Measurements from ENCODE around the gene TMEM176A.
"Not testable (repeated sequence)": the region's sequence is repeated elsewhere in the genome, so short reads cannot be mapped to it uniquely, and the experiment has no call there.

The TMEM176A gene

DNA sequence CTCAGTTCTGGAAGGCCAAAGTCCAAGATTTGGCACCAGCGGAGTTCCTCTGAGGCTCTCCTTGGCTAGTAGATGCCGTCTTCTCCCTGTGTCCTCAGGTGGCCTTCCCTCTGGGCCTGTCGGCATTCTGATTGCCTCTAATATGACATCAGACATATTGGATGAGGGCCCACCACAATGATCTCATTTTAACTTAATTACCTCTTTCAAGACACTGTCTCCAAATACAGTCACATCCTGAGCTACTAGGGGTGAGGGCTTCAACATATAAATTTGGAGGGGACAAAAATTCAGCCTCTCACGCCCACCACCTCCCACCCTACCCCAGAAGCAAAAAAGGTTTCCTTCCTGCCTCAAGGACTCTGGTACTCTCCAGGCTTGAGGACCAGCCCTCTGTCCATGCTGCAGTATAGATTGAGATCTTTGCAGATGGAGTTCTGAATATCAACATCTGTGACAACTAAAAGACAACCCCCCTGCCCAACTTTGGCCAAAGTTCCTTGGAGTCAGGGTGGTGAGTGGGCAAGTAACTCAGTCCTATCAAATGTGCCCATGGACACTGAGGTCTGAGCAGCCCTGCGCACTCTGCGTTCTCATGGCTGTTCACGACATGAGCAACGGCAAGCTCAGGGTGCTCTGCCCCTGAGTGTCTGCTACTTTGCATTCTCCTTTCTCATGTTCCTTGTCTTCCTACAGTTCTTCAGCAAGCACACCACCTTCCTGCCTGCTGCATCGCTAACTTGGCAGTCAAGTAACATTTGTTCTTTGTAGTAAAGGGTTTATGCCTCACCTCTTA is 11.9 kb upstream of the TMEM176A start:
- DNase-seq = no peak

DNA sequence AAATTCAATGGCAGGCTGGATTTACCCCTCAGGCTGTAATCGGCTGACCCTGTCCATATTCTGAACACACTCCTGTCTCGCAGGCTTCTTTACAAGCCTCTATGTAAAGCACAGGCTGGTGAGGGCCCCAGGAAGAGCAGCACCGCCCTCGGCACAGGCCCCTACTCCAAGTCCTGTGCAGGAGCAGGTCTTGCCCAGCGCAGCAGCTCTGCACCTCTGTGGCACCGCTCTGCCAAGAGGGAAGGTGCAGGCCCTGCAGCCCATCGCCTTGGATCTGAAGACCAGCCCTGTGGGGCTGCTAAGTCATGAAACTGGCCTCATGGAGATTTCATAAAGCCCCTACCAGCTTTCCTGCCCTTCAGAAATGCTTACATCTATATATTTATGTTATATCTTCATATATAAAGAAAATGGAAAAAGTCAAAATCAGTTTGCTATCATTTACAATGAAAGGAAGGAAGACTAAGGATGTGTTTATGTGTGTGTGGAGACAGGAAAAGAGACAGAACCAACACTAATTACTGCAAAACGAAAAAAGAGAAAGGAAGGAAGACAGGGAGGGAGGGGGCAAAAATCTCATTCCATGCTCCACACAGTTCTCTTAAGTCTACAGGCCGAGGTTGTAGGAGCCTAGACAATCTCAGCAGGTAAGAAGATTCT is 10.0 kb upstream of the TMEM176A start:
- no peak for DNase-seq

DNA sequence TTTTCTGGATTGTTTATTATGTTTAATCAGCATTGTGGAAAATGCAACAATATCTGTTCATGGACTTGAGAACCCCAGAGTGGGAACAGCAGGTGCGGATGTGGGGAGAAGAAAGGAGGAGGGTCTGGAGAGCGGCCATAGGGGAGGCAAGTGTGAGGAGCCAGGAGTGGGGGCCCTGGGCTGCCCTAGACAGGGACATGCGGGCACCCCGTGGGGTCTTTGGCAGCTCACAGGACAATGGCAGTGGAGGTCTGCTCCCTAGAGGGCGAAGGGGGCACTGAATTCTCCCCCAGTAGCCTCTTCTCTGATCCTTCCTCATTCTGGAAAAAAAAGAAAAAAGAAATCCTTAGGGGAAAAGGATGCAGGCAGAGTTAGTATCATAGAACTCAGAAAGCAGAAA is 9.3 kb upstream of the TMEM176A start:
- DNase-seq = no peak

DNA sequence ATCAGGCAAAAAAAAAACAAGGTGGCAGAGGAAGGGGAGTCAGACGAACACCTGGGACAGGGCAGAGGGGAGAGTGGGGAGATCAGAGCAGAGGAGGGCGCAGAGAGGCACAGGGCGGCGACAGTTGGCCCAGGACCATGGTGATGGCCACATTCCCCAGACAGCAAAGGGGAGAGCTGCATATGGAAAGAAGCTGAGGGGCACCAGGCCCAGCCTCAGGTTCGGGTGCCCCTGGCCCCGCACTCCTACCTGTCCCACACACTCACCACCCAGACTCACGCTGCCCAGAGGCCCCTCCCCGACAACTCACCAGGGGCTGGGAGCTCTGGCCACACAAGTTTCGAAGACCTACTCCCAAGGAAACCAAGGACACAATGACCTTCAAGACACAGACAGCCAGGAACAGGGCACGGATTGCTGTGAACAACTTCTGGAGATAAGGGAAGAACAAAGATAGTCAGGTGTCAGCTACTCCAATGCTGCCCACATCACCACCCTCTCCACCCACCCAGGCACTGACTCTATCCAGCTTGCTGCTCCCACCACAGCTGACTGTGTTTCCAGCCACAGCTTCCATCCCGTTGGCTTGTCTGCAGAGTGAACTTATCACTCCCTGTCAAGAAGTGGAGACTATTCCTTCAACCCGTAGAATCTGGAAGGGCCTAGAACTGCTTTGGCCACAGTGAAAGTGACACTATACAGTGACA is 8.7 kb upstream of the TMEM176A start:
- DNase-seq = no peak

DNA sequence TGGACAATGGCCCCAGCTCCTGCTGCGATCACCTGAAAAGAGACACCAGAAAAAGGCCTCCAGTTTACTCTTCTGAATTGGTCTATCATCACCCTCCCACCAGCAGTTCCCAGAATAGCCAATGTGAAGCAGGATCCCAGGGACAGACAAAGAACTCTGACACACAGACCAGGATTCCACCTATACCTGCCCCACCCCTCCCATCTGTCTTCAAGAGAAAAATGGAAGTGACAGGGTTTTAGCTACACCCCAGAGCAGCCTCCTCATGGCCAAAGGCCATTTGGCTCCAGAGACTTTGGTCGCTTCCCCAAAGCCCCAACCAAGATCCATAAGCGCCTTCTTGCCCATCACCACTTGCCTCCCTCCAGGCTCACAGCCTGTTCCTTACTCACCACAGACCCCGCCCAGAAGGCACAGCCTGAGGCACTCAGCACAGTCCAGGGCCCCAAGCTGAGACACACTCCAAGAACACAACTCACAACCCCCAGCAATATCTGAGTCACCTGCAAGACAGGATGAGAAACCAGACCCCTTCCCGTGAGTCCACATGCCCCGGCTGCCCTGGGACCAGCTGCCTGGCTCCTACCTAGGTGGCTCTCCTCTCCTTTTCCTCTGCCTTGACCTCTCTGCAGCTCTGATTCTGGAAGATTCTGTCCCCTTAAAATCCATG is 6.9 kb upstream of the TMEM176A start:
- DNase-seq = no peak

DNA sequence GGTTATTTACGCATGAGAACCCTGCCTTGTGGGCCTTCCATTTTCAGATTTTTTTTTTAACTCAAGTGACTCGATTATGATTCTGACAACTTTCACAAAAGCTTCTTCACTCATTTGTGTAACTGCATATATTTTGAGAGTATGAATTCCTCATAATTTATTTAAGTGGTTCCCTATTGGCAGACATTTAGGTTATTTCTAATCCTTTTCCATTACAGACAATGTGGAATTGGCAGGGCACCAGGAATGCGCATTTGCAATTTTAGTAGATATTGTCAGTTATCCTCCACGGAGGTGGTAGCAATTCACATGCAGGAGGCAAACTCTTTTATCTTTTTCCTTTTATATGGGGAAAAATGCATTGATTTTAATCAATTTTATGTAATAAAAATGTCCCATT is 2.9 kb upstream of the TMEM176A start:
- no peak for DNase-seq

DNA sequence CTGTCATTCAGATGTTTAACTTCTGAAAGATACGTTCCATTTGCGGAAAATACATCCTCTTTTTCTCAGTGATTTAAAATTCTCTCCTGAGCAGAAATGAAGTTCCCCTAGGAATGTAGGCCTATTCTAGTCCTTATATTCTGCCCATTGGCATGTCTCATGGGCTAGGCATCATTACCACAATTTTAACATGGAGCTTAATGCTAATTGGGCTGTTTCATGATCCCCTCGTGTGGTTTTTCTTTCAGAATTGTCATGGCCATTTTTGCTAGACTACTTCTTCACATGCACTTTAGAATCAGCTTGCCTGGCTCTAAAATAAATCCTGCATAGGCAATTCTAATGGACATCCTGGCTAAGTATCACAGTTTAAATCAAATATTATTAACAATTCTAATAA is 1.4 kb upstream of the TMEM176A start:
- DNase-seq = no peak

DNA sequence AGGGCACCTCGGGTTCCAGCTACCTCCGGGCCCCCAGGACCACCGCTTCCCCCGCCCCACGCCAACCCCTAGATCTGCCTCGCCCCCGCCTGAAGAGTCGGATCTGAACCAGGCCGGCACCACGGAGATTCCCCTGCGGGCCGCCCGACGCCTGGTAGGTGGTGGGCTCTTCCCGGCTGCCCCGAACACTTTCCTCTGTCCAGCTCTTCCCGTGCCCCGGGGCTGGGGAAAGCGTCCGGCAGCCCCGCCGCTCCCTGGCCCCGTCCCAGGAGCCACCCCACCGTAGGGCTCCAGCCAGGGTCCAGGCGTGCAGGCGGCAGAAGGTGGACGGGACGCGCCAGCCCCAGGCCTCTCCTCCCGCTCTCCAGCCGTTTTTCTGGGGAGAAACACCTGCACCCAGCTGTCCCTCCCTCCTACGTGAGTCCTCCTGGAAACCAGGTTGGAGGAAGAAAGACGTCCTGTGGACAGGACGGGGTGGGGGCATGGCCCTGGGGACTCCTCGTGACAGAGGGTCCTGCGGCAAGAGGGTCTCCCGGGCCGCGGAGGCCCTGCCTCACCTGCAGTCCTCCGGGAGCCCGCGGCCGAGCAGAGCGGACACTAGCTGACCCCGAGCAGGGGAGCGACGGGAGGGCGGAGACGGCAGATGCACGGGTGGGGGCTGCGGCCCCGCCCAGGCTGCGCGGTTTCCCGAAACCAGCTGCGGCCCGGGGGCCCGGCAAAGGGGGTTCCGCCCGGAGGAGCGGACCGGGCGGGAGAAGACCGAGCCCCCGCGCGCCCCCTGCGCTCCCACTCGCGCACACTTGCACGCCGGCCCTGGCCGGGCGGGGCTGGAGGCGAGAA is 608 bp upstream of the TMEM176A start, which contains the start of gene TMEM176B:
TMEM176B (minus strand) TSS at position 624 of the 840 bp plus-strand sequence. CDS start 3,795 bp downstream, outside the sequence.
- no peak for DNase-seq

DNA sequence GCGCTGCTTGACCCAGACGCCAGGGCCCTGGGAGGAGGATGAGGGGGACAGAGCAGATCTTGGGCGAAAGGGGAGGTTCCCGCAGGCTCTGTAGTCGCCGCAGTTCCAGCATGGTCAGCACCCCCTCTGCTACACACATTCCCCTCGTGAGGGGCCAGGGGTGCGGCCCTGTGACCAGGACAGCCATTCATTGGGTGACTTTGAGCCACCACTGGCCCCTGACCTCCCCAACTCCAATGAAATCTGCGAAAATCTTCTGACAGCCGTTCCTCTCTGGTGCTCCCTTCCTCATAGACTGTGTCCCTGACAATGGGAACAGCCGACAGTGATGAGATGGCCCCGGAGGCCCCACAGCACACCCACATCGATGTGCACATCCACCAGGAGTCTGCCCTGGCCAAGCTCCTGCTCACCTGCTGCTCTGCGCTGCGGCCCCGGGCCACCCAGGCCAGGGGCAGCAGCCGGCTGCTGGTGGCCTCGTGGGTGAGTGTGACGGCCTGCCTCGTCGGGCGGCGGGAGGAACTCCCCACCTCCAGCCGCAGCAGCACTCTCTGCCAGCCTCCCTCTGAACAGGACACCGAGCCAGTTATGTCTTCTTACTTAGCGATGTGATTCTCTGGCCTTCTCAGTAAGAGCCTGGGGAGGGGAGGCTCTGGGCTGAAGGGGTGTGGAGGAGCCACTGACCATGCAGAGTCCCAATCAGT is 825 bp downstream of the TMEM176A start:
- DNase-seq = no peak

DNA sequence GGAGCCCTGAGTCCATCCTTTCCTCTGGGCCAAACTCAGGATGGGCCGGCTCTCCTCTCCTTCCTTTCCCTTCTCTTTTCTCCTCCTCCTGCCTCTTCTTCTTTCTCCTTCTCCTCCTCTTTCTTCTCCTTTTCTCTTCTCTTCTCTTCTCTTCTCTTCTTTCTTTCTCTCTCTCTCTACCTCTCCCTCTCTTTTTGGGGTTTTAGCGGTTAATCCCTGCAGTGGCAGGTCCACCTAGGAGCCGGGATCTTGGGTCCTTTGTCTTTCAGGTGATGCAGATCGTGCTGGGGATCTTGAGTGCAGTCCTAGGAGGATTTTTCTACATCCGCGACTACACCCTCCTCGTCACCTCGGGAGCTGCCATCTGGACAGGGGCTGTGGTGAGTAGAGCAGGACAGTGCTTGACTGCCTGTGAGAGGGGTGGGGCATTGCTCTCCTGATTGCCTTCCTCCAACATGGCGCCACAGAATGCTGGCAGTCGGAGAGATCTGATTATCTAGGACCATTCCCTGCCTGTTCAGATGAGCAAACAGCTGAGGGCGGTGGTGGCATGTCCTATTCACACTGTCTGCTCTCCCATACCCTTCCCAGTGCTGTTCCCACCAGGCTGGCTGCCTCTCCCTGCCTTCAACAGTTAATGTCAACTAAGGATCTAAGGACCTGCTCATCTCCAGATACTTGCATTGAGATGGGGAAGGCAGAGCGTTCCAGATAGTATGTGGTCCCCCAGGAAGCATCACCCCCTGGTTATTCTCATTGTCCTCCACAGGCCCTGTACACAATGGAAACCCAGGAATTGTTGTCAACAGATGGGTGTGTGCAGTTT is 1.6 kb downstream of the TMEM176A start:
- DNase-seq = no peak

DNA sequence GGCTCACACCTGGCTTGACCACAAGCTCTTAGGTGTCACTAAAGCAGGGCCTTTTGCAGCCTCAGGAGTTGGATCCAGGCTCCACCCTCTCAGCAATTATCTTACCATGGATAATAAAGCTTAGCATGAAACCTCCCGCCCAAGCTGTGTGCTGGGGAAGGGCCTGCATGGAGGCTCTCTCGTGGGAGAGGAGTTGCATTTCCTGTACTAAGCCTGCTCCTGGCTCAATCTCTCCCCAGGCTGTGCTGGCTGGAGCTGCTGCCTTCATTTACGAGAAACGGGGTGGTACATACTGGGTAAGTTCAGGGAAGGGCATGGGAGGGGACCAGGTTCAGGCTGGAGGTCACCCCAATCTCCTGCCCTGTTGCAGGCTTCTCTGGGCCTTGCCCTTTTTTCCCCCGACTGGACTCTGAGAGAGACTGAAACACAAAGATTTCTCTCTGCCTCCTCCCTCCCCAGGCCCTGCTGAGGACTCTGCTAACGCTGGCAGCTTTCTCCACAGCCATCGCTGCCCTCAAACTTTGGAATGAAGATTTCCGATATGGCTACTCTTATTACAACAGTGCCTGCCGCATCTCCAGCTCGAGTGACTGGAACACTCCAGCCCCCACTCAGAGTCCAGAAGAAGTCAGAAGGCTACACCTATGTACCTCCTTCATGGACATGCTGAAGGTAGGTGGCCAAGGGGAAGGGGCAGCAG is 2.7 kb downstream of the TMEM176A start:
- DNase-seq = no peak

DNA sequence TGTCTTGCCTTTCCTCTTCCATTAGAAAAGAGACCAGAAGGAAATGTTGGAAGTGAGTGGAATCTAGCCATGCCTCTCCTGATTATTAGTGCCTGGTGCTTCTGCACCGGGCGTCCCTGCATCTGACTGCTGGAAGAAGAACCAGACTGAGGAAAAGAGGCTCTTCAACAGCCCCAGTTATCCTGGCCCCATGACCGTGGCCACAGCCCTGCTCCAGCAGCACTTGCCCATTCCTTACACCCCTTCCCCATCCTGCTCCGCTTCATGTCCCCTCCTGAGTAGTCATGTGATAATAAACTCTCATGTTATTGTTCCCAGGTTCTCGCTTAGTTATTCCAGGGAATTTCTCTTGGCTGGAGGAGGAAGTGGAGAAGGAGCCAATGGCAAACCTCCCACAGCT is 4.2 kb downstream of the TMEM176A start:
- DNase-seq = no peak

DNA sequence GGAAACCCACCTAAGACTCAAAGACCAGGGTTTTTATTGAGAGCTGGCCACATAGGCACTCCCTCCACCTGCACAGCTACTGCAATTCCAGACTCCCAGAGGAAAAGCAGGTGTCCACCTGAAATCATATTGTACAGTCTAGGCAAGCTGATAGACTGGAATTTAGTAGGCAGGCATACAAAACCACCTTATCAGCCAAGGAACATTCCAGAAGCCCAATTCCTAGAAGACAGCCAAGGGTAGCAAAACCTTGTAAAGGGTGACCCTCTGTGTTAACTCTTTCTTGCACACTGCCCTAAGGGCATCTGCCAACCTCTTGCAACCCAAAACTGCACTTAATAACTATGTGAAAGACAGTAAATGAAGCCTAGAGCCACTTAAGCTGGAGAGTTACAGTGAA is 5.3 kb downstream of the TMEM176A start:
- no peak for DNase-seq

DNA sequence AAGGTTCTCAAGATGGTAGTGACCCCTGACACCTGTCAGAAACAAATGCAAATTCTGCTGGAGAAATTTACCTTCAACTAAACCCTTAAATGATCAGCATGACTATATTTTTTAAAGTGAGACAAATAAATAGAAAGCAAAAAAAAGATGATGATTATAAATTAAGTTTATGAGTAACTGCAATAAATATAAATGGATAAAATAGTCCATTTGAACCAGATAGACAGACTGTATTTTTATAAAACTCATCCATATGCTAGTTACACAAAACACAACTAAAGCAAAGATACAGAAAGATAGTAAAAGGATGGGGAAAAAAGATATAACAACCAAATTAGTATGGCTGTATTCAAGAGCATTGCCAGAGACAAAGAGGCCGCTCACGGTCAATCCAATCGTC is 5.9 kb downstream of the TMEM176A start:
- no peak for DNase-seq

DNA sequence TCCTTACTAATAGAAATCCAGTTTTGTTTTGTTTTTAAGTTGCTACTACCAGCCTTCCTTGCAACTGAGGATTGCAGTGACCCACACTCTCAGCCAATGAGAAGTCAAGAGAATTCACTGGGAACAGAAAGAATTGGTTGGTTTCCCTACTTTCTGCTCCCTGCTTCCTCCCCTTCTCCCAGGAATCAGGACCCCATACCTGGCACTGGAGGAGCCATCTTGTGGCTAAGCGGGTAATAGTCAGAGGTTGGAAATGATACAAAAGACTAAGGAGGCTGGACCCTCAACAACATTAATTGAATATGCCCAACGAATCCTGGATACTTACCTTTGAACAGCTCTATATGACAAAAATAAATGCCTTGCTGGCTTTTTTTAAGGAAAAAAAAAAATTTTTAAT is 6.3 kb downstream of the TMEM176A start:
- no peak for DNase-seq

DNA sequence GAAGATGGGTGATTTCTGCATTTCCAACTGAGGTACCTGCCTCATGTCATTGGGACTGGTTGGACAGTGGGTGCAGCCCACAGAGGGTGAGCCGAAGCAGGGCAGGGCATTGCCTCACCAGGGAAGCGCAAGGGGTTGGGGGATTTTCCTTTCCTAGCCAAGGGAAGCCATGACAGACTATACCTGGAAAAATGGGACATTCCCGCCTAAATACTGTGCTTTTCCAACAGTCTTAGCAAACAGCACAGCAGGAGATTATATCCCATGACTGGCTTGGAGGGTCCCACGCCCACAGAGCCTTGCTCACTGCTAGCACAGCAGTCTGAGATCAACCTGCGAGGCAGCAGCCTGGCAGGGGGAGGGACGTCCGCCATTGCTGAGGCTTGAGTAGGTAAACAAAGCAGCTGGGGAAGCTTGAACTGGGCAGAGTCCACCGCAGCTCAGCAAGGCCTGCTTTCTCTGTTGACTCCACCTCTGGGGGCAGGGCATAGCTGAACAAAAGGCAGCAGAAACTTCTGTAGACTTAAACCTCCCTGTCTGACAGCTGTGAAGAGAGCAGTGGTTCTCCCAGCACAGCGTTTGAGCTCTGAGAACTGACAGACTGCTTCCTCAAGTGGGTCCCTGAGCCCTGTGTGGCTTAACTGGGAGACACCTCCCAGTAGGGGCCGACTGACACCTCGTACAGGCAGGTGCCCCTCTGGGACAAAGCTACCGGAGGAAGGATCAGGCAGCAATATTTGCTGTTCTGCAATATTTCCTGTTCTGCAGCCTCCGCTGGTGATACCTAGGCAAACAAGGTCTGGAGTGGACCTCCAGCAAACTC is 7.3 kb downstream of the TMEM176A start:
- not testable (repeated sequence) for DNase-seq

DNA sequence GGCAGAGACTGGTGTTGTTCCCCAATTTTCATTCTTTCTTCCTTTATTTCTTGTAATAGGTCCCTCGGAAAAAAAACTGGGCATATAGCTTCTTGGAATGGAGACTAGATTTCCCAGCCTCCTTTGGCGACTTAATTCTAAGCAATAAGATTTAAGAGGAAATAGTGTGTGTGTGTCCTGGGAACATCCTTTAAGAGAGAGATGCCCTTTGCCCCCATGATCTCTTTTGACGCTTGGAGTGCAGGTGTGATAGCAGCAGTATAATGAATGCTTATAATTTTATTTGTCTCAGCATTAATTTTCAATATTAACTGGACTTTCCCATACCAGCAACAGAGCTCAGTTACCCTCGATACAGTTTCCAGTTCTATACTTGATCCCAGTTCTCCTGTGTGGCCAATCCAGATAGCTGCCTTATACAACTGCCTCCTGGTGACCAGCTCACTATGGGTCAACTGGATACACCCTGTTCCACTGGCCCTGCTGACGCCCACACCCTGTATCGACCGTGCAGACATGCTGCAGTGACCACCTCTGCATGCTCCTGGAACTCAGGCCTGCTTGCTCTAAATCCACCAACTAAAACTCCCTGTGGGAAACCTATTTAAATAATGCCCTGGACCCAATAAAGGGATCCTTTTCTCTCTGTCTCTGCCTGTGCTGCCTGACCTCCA is 13.9 kb downstream of the TMEM176A start:
- no peak for DNase-seq

DNA sequence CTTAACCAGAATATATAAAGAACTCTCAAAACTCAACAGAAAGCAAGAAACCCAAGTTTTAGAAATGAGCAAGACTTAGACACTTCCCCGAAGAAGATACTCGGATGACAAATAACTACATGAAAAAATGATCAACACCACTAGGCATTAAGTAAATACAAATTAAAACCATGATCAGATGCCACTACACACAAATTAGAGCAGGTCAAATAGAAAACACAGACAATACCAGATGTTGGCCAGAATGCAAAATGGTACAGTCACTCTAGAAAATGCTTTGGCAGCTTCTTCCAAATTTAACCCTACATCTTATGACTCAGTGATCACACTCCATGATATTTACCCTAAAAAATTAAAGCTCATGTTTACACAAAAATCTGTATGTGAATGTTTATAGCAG is 18.4 kb downstream of the TMEM176A start:
- no peak for DNase-seq

All from T-helper 2 cell (primary cell).